Astrocyte (in vitro differentiated cells and primary cell): ENCODE data around the gene AIFM3. TPM values are rescaled to one million over a fixed set of nuclear protein-coding genes. Genes with fewer than 3 reads are reported as not detected.

ENCODE experiments used
- DNase-seq: peaks from one replicate; pipeline ENCODE4 v3.0.0-alpha.2; 2010; ENCODE audit warnings: low read depth
- FAIRE-seq: peaks from 2 replicates; lab custom pipeline; 2011; peaks lifted over from hg19 to GRCh38; lab: Jason Lieb, UNC
- H2AFZ ChIP-seq: 2 replicates; pipeline ENCODE4 v1.6.0; 2012; ENCODE audit warnings: low read depth, low read length, inconsistent platforms
- H3K27ac ChIP-seq: 2 replicates; pipeline ENCODE4 v1.5.1; 2011; ENCODE audit warnings: low read depth, low read length, inconsistent platforms
- H3K27me3 ChIP-seq: 2 replicates; pipeline ENCODE4 v1.6.0; 2011; ENCODE audit warnings: low read length, inconsistent platforms; ENCODE audit not compliant: insufficient read depth
- H3K36me3 ChIP-seq: 2 replicates; pipeline ENCODE4 v1.5.1; 2011; ENCODE audit warnings: low read length, inconsistent platforms; ENCODE audit not compliant: insufficient read depth
- H3K4me1 ChIP-seq: 2 replicates; pipeline ENCODE4 v1.5.1; 2011; ENCODE audit warnings: low read length, inconsistent platforms; ENCODE audit not compliant: insufficient read depth
- H3K4me2 ChIP-seq: 2 replicates; pipeline ENCODE4 v1.6.0; 2012; ENCODE audit warnings: low read length, inconsistent platforms
- H3K4me3 ChIP-seq: 2 replicates; pipeline ENCODE4 v1.5.1; 2011; ENCODE audit warnings: low read depth, mild to moderate bottlenecking, low read length, inconsistent platforms; ENCODE audit not compliant: insufficient read depth
- H3K79me2 ChIP-seq: 2 replicates; pipeline ENCODE4 v1.6.0; 2012; ENCODE audit warnings: mild to moderate bottlenecking, low read length, inconsistent platforms; ENCODE audit not compliant: insufficient read depth
- H3K9ac ChIP-seq: 2 replicates; pipeline ENCODE4 v1.6.0; 2012; ENCODE audit warnings: mild to moderate bottlenecking, low read length, inconsistent platforms
- H3K9me3 ChIP-seq: 2 replicates; pipeline ENCODE4 v1.5.1; 2012; ENCODE audit warnings: low read depth, mild to moderate bottlenecking, low read length, inconsistent platforms; ENCODE audit not compliant: insufficient read depth
- H4K20me1 ChIP-seq: 2 replicates; pipeline ENCODE4 v1.6.0; 2012; ENCODE audit warnings: low read length, inconsistent platforms; ENCODE audit not compliant: insufficient read depth
- H3K27ac Mint-ChIP-seq: one replicate; pipeline ENCODE4 v1.8.0; 2021; ENCODE audit warnings: mild to moderate bottlenecking, mixed read lengths; ENCODE audit not compliant: unreplicated experiment
- H3K27me3 Mint-ChIP-seq: one replicate; pipeline ENCODE4 v1.8.0; 2021; ENCODE audit warnings: low read depth, mixed read lengths; ENCODE audit not compliant: unreplicated experiment
- H3K36me3 Mint-ChIP-seq: one replicate; pipeline ENCODE4 v1.8.0; 2021; ENCODE audit warnings: low read depth, mixed read lengths; ENCODE audit not compliant: unreplicated experiment
- H3K4me1 Mint-ChIP-seq: one replicate; pipeline ENCODE4 v1.8.0; 2021; ENCODE audit warnings: low read depth, mixed read lengths; ENCODE audit not compliant: unreplicated experiment
- H3K4me3 Mint-ChIP-seq: one replicate; pipeline ENCODE4 v1.8.0; 2021; ENCODE audit warnings: mild to moderate bottlenecking, moderate library complexity, mixed read lengths; ENCODE audit not compliant: unreplicated experiment
- H3K9me3 Mint-ChIP-seq: one replicate; pipeline ENCODE4 v1.8.0; 2021; ENCODE audit warnings: mild to moderate bottlenecking, mixed read lengths; ENCODE audit not compliant: unreplicated experiment
- EZH2 ChIP-seq: IDR thresholded peaks from 2 replicates; pipeline ENCODE4 v1.6.1; 2012; ENCODE audit warnings: mild to moderate bottlenecking, low read length, inconsistent platforms; ENCODE audit not compliant: insufficient read depth
- total RNA-seq: library from RNA; stranded (reverse); gene quantifications from 2 replicates; pipeline ENCODE4 v1.2.1, GENCODE V29; 2021
- TF ChIP-seq, protein P1 (sequence below): IDR thresholded peaks from 2 replicates; pipeline ENCODE4 v1.5.1; 2011; ENCODE audit warnings: low read depth, mild to moderate bottlenecking, inconsistent platforms, low read length, moderate library complexity; ENCODE audit not compliant: insufficient read depth

AIFM3 gene
- total RNA-seq, 1 donor from 2014 or later: 0.48 TPM

GRCh38 chr22:20951932-20952380 is 15.1 kb upstream of the AIFM3 start:
- peaks cover 61% of the 10 kb centered on the region for H3K79me2 ChIP-seq
- H3K4me1 ChIP-seq: peaks cover 3% of the 10 kb centered on the region
- no peak overlapping the region for H3K4me3 ChIP-seq
- Mint-ChIP-seq H3K27ac (peak overlapping the region; percentile 62), H3K9me3 (no peaks in the 10 kb centered on the region), H3K4me1 (peaks cover 29% of the 10 kb centered on the region), H3K36me3 (peaks cover 7% of the 10 kb centered on the region), H3K4me3 (no peak overlapping the region), H3K27me3 (no peaks in the 10 kb centered on the region)
- no peak overlapping the region for H3K27ac ChIP-seq
- FAIRE-seq: no peak
- no peaks in the 10 kb centered on the region for H3K27me3 ChIP-seq
- H4K20me1 ChIP-seq: peaks cover 80% of the 10 kb centered on the region
- H3K36me3 ChIP-seq: peaks cover 32% of the 10 kb centered on the region
- no peak for DNase-seq
- no peak overlapping the region for H3K4me2 ChIP-seq
- no peak overlapping the region for H3K9ac ChIP-seq
- TF ChIP-seq EZH2: no peak
- TF ChIP-seq, protein P1, sequence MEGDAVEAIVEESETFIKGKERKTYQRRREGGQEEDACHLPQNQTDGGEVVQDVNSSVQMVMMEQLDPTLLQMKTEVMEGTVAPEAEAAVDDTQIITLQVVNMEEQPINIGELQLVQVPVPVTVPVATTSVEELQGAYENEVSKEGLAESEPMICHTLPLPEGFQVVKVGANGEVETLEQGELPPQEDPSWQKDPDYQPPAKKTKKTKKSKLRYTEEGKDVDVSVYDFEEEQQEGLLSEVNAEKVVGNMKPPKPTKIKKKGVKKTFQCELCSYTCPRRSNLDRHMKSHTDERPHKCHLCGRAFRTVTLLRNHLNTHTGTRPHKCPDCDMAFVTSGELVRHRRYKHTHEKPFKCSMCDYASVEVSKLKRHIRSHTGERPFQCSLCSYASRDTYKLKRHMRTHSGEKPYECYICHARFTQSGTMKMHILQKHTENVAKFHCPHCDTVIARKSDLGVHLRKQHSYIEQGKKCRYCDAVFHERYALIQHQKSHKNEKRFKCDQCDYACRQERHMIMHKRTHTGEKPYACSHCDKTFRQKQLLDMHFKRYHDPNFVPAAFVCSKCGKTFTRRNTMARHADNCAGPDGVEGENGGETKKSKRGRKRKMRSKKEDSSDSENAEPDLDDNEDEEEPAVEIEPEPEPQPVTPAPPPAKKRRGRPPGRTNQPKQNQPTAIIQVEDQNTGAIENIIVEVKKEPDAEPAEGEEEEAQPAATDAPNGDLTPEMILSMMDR: no peak
- no peak overlapping the region for H2AFZ ChIP-seq
- H3K9me3 ChIP-seq: no peaks in the 10 kb centered on the region

GRCh38 chr22:20952544-20953341 is 14.3 kb upstream of the AIFM3 start:
- H3K4me3 Mint-ChIP-seq: no peak overlapping the region
- H3K4me1 Mint-ChIP-seq: peaks cover 29% of the 10 kb centered on the region

More at GRCh38 chr22:20952544-20953341, 14.3 kb upstream of the AIFM3 start:
- Mint-ChIP-seq H3K9me3 (no peaks in the 10 kb centered on the region), H3K36me3 (peaks cover 7% of the 10 kb centered on the region), H3K27ac (no peak overlapping the region), H3K27me3 (no peaks in the 10 kb centered on the region)
- no peak for FAIRE-seq
- Histone ChIP-seq H3K4me1 (peaks cover 9% of the 10 kb centered on the region), H3K36me3 (peaks cover 32% of the 10 kb centered on the region), H3K4me3 (no peak overlapping the region), H3K4me2 (no peak overlapping the region), H3K27me3 (no peaks in the 10 kb centered on the region), H3K79me2 (peaks cover 53% of the 10 kb centered on the region), H3K27ac (no peak overlapping the region), H4K20me1 (peaks cover 74% of the 10 kb centered on the region), H3K9ac (no peak overlapping the region), H2AFZ (no peak overlapping the region), H3K9me3 (no peaks in the 10 kb centered on the region)
- no peak for TF ChIP-seq EZH2
- TF ChIP-seq, protein P1: no peak
- DNase-seq: no peak
